ENCODE data around the gene SEPTIN3.

DNA sequence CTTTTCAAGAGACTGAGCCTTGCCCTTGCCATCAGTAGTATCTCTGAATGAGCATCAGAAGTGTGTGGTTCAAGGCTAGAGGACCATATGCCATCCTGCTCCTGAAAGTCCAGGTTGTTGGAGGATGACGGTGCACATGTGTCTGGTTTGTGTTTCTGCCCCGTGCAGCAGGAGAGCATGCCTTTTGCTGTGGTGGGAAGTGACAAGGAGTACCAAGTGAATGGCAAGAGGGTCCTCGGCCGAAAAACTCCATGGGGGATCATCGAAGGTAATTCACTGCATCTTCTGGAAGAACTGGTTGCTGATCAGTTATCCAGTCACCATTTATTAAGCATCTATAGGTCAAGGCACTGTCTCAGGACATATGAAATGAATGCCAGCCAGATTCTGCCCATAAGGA lies 23.3 kb downstream of the SEPTIN3 start:
- TF ChIP-seq POLR2AphosphoS5 (IDR thresholded peaks at IDR 0.05; ENCODE audit: insufficient read depth in 1 of 2, low read depth in 1 of 2) (no peak), POLR2A (IDR thresholded peaks at IDR 0.05) (no peak)
